ENCODE measurements around the gene PCGF6. TPM values are rescaled to one million over a fixed set of nuclear protein-coding genes. Genes with fewer than 3 reads are reported as not detected.
"Not testable (repeated sequence)": the region's sequence is repeated elsewhere in the genome, so short reads cannot be mapped to it uniquely, and the experiment has no call there.

The PCGF6 gene
- total RNA-seq, 1 donor from 2014 or later: 10.5 TPM

GRCh38 chr10:103262229-103262628, 88.7 kb downstream of the PCGF6 start:
- H3K4me3 Mint-ChIP-seq: no peak overlapping the region
- no peaks in the 10 kb centered on the region for H3K36me3 Mint-ChIP-seq
- H3K9me3 Mint-ChIP-seq: peaks cover 20% of the 10 kb centered on the region
- H3K27ac Mint-ChIP-seq: no peak overlapping the region
- no peak for TF ChIP-seq CTCF (IDR thresholded peaks at IDR 0.05; ENCODE audit: unreplicated experiment)
- H3K4me1 Mint-ChIP-seq: no peaks in the 10 kb centered on the region
- no peak for DNase-seq (ENCODE audit: low spot score in 2 of 2, unreplicated experiment in 2 of 2)
- peaks cover 32% of the 10 kb centered on the region for H3K27me3 Mint-ChIP-seq (ENCODE audit: low read depth)

GRCh38 chr10:103259989-103260388, 91.0 kb downstream of the PCGF6 start:
- no peak for TF ChIP-seq CTCF (IDR thresholded peaks at IDR 0.05; ENCODE audit: unreplicated experiment)
- no peak for DNase-seq (ENCODE audit: low spot score in 2 of 2, unreplicated experiment in 2 of 2)
- Mint-ChIP-seq H3K36me3 (no peaks in the 10 kb centered on the region), H3K27ac (no peak overlapping the region), H3K4me1 (no peaks in the 10 kb centered on the region), H3K4me3 (no peak overlapping the region), H3K9me3 (peaks cover 20% of the 10 kb centered on the region), H3K27me3 (ENCODE audit: low read depth) (peaks cover 20% of the 10 kb centered on the region)

- H3K36me3 Mint-ChIP-seq; H3K4me3 Mint-ChIP-seq; H3K4me1 Mint-ChIP-seq; H3K27ac Mint-ChIP-seq; DNase-seq (ENCODE audit: low spot score in 2 of 2, unreplicated experiment in 2 of 2): not testable (repeated sequence)
- Mint-ChIP-seq H3K9me3 (peaks cover 20% of the 10 kb centered on the region), H3K27me3 (ENCODE audit: low read depth) (peaks cover 15% of the 10 kb centered on the region)
Measured at GRCh38 chr10:103258928-103259327, 92.0 kb downstream of the PCGF6 start.

- DNase-seq (ENCODE audit: low spot score in 2 of 2, unreplicated experiment in 2 of 2): no peak
- no peaks in the 10 kb centered on the region for H3K36me3 Mint-ChIP-seq
- no peak overlapping the region for H3K4me3 Mint-ChIP-seq
- no peak for TF ChIP-seq CTCF (IDR thresholded peaks at IDR 0.05; ENCODE audit: unreplicated experiment)
- peaks cover 5% of the 10 kb centered on the region for H3K27me3 Mint-ChIP-seq (ENCODE audit: low read depth)
- H3K27ac Mint-ChIP-seq: no peak overlapping the region
- H3K4me1 Mint-ChIP-seq: no peaks in the 10 kb centered on the region
- H3K9me3 Mint-ChIP-seq: peaks cover 20% of the 10 kb centered on the region
Measured at GRCh38 chr10:103257812-103258211, 93.1 kb downstream of the PCGF6 start.

- Mint-ChIP-seq H3K9me3 (peaks cover 20% of the 10 kb centered on the region), H3K4me1 (no peaks in the 10 kb centered on the region), H3K27me3 (ENCODE audit: low read depth) (no peaks in the 10 kb centered on the region), H3K27ac (no peak overlapping the region), H3K36me3 (no peaks in the 10 kb centered on the region), H3K4me3 (no peak overlapping the region)
- no peak for TF ChIP-seq CTCF (IDR thresholded peaks at IDR 0.05; ENCODE audit: unreplicated experiment)
- no peak for DNase-seq (ENCODE audit: low spot score in 2 of 2, unreplicated experiment in 2 of 2)
Measured at GRCh38 chr10:103256613-103257012, 94.3 kb downstream of the PCGF6 start.

GRCh38 chr10:103254538-103255325, 96.2 kb downstream of the PCGF6 start:
- Mint-ChIP-seq H3K36me3 (peaks cover 3% of the 10 kb centered on the region), H3K27me3 (ENCODE audit: low read depth) (no peaks in the 10 kb centered on the region), H3K4me1 (no peaks in the 10 kb centered on the region), H3K9me3 (peaks cover 13% of the 10 kb centered on the region), H3K4me3 (no peak overlapping the region), H3K27ac (no peak overlapping the region)
- TF ChIP-seq CTCF (IDR thresholded peaks at IDR 0.05; ENCODE audit: unreplicated experiment): no peak
- DNase-seq (ENCODE audit: low spot score in 2 of 2, unreplicated experiment in 2 of 2): no peak

Measured in mesothelial cell of epicardium (in vitro differentiated cells).